Body of pancreas (tissue), 4 donors: Measurements from ENCODE around the gene RBP3.

Experiments
- POLR2A ChIP-seq, 3 donors: fragments of 450-650 bp; IDR thresholded peaks; one replicate each; pipeline ENCODE4 v1.6.1; 2016; ENCODE audit warnings: antibody characterized with exemption in 3 of 3, mild to moderate bottlenecking in 2 of 3
- TF ChIP-seq, protein P1 (sequence below), 7 experiments: fragments of 450-650 bp in 4 of 7; fragments of 200-600 bp in 3 of 7; sonication (generic) in 3 of 7; IDR thresholded peaks; one replicate each; pipeline ENCODE4 v1.5.1; 2016 to 2019; ENCODE audit warnings: antibody characterized with exemption in 7 of 7

GRCh38 chr10:47325303-47326291 lies 22.6 kb upstream of the RBP3 start:
- TF ChIP-seq, protein P1, sequence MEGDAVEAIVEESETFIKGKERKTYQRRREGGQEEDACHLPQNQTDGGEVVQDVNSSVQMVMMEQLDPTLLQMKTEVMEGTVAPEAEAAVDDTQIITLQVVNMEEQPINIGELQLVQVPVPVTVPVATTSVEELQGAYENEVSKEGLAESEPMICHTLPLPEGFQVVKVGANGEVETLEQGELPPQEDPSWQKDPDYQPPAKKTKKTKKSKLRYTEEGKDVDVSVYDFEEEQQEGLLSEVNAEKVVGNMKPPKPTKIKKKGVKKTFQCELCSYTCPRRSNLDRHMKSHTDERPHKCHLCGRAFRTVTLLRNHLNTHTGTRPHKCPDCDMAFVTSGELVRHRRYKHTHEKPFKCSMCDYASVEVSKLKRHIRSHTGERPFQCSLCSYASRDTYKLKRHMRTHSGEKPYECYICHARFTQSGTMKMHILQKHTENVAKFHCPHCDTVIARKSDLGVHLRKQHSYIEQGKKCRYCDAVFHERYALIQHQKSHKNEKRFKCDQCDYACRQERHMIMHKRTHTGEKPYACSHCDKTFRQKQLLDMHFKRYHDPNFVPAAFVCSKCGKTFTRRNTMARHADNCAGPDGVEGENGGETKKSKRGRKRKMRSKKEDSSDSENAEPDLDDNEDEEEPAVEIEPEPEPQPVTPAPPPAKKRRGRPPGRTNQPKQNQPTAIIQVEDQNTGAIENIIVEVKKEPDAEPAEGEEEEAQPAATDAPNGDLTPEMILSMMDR (IDR thresholded peaks at IDR 0.05), result no peak
- no peak for TF ChIP-seq POLR2A (IDR thresholded peaks at IDR 0.05)
